CD8-positive, alpha-beta memory T cell (primary cell): ENCODE data around the gene SPATA9. TPM values are rescaled to one million over a fixed set of nuclear protein-coding genes. Genes with fewer than 3 reads are reported as not detected.
"Not testable (repeated sequence)": the region's sequence is repeated elsewhere in the genome, so short reads cannot be mapped to it uniquely, and the experiment has no call there.

ENCODE experiments used
- CTCF ChIA-PET: fragments of 350-600 bp; sonication (Branson Sonifier 250); formaldehyde crosslinking; loops from one replicate; lab custom pipeline; 2021; ENCODE audit warnings: antibody characterized with exemption; lab: Charles Lee
- POLR2A ChIA-PET: fragments of 350-600 bp; sonication (Branson Sonifier 250); formaldehyde crosslinking; loops from one replicate; lab custom pipeline; 2021; ENCODE audit warnings: antibody characterized with exemption; lab: Charles Lee
- DNase-seq, 5 donors: peaks; one replicate each; pipeline versions ENCODE4 v3.0.0 to v3.0.0-alpha.2; 2020 to 2022; ENCODE audit warnings: mixed read lengths in 1 of 5
- H3K27ac ChIP-seq: one replicate; pipeline ENCODE4 v1.7.0; 2013; ENCODE audit warnings: low read depth, mild to moderate bottlenecking, low read length, moderate library complexity
- H3K27me3 ChIP-seq: 2 replicates; pipeline ENCODE4 v1.7.0; 2013; ENCODE audit warnings: low read length, mild to moderate bottlenecking; ENCODE audit not compliant: insufficient read depth, poor library complexity, severe bottlenecking
- H3K36me3 ChIP-seq: 2 replicates; pipeline ENCODE4 v1.7.0; 2013; ENCODE audit warnings: mild to moderate bottlenecking, low read length, moderate library complexity; ENCODE audit not compliant: insufficient read depth
- H3K4me1 ChIP-seq: 2 replicates; pipeline ENCODE4 v1.7.0; 2013; ENCODE audit warnings: mild to moderate bottlenecking, low read length, moderate library complexity; ENCODE audit not compliant: insufficient read depth
- H3K4me3 ChIP-seq: 2 replicates; pipeline ENCODE4 v1.7.0; 2013; ENCODE audit warnings: mild to moderate bottlenecking, low read length
- H3K9me3 ChIP-seq: 2 replicates; pipeline ENCODE4 v1.7.0; 2013; ENCODE audit warnings: mild to moderate bottlenecking, low read length
- H3K27ac Mint-ChIP-seq, 8 donors: one replicate each; pipeline ENCODE4 v1.8.0; 2020 to 2021; ENCODE audit warnings: mixed read lengths in 8 of 8, mild to moderate bottlenecking in 6 of 8, inconsistent platforms in 3 of 8, moderate library complexity in 3 of 8
- H3K27me3 Mint-ChIP-seq, 2 donors: one replicate each; pipeline ENCODE4 v1.8.0; 2020 to 2021; ENCODE audit warnings: mixed read lengths in 2 of 2, mild to moderate bottlenecking in 1 of 2, moderate library complexity in 1 of 2
- H3K36me3 Mint-ChIP-seq, 3 donors: one replicate each; pipeline ENCODE4 v1.8.0; 2020 to 2021; ENCODE audit warnings: mixed read lengths in 3 of 3, inconsistent platforms in 1 of 3, mild to moderate bottlenecking in 1 of 3
- H3K4me1 Mint-ChIP-seq, 3 donors: one replicate each; pipeline ENCODE4 v1.8.0; 2020 to 2021; ENCODE audit warnings: mixed read lengths in 3 of 3, inconsistent platforms in 1 of 3, mild to moderate bottlenecking in 1 of 3
- H3K4me3 Mint-ChIP-seq, 7 donors: one replicate each; pipeline ENCODE4 v1.8.0; 2020 to 2021; ENCODE audit warnings: mixed read lengths in 7 of 7, mild to moderate bottlenecking in 6 of 7, moderate library complexity in 4 of 7, inconsistent platforms in 2 of 7
- H3K9me3 Mint-ChIP-seq, 5 donors: one replicate each; pipeline ENCODE4 v1.8.0; 2020 to 2022; ENCODE audit warnings: mixed read lengths in 5 of 5, mild to moderate bottlenecking in 3 of 5, moderate library complexity in 2 of 5, inconsistent platforms in 1 of 5
- polyA plus RNA-seq: library from polyadenylated mRNA; unstranded; fragments of 300-500 nt; fragmentation: Illumina TruSeq; gene quantifications from one replicate; pipeline ENCODE4 v1.2.3, GENCODE V29; 2021
- total RNA-seq, 2 experiments: library from RNA; stranded (reverse); gene quantifications; one replicate each; pipeline ENCODE4 v1.2.3, GENCODE V29; 2021

The SPATA9 gene
- total and polyA plus RNA-seq, 3 experiments from 2014 or later: not detected

- Mint-ChIP-seq H3K36me3 (peaks cover 0 to 5% (median 0%) of the 10 kb centered on the region in 3 donors), H3K4me3 (peak overlapping the region in 4 of 7 donors; percentile 4 to 18 (median 5)), H3K4me1 (peaks cover 20 to 33% (median 32%) of the 10 kb centered on the region in 3 donors), H3K9me3 (no peaks in the 10 kb centered on the region), H3K27ac (peak overlapping the region; percentile 10 to 86 (median 70)), H3K27me3 (peaks cover 0 to 2% of the 10 kb centered on the region in 2 donors)
- DNase-seq: peak in 4 of 5 donors; percentile 21 to 56 (median 36)
- Histone ChIP-seq H3K4me1 (peaks cover 21% of the 10 kb centered on the region), H3K9me3 (no peaks in the 10 kb centered on the region), H3K27ac (no peak overlapping the region), H3K27me3 (no peaks in the 10 kb centered on the region), H3K4me3 (no peak overlapping the region), H3K36me3 (no peaks in the 10 kb centered on the region)
- ChIA-PET POLR2A (interaction anchor here (0.7 kb wide), 1 partner anchor 106 kb away, joined by 3 read pairs; no protein-coding TSS in a partner anchor), CTCF (interaction anchor here (0.7 to 4.8 kb wide), 11 partner anchors 9 to 692 kb away, joined by 3 to 18 read pairs (median 5); no protein-coding TSS in a partner anchor)
Measured at GRCh38 chr5:95644351-95645042, 38.3 kb downstream of the SPATA9 start.

- DNase-seq: no peak
- Histone ChIP-seq H3K4me1 (peaks cover 15% of the 10 kb centered on the region), H3K4me3 (no peak overlapping the region), H3K9me3 (no peaks in the 10 kb centered on the region), H3K36me3 (no peaks in the 10 kb centered on the region), H3K27ac (no peak overlapping the region), H3K27me3 (no peaks in the 10 kb centered on the region)
- peak overlapping the region in 3 of 8 donors; percentile 43 to 75 (median 65) for H3K27ac Mint-ChIP-seq
- H3K27me3 Mint-ChIP-seq: peaks cover 3 to 14% of the 10 kb centered on the region in 2 donors
- ChIA-PET POLR2A (no interaction called here), CTCF (interaction anchor here (1.5 to 4.8 kb wide), 5 partner anchors 12 to 209 kb away, joined by 3 to 18 read pairs (median 5); no protein-coding TSS in a partner anchor)
- H3K36me3 Mint-ChIP-seq: peaks cover 0 to 5% (median 0%) of the 10 kb centered on the region in 3 donors
- H3K4me1 Mint-ChIP-seq: peaks cover 19 to 32% (median 31%) of the 10 kb centered on the region in 3 donors
- H3K4me3 Mint-ChIP-seq: no peak overlapping the region
- no peaks in the 10 kb centered on the region for H3K9me3 Mint-ChIP-seq
Measured at GRCh38 chr5:95643152-95643551, 39.6 kb downstream of the SPATA9 start.

GRCh38 chr5:95641741-95642220 lies 41.0 kb downstream of the SPATA9 start:
- H3K36me3 Mint-ChIP-seq: peaks cover 0 to under 1% (median 0%) of the 10 kb centered on the region in 3 donors
- H3K4me3 Mint-ChIP-seq: no peak overlapping the region
- ChIA-PET CTCF (interaction anchor here (0.8 to 4.8 kb wide), 5 partner anchors 10 to 208 kb away, joined by 3 to 18 read pairs (median 5); no protein-coding TSS in a partner anchor), POLR2A (no interaction called here)
- H3K9me3 Mint-ChIP-seq: no peaks in the 10 kb centered on the region
- Histone ChIP-seq H3K27ac (no peak overlapping the region), H3K36me3 (no peaks in the 10 kb centered on the region), H3K9me3 (no peaks in the 10 kb centered on the region), H3K4me3 (no peak overlapping the region), H3K27me3 (no peaks in the 10 kb centered on the region), H3K4me1 (peaks cover 5% of the 10 kb centered on the region)
- peaks cover 12 to 21% (median 21%) of the 10 kb centered on the region in 3 donors for H3K4me1 Mint-ChIP-seq
- no peak for DNase-seq
- peak overlapping the region in 1 of 8 donors; percentile 31 for H3K27ac Mint-ChIP-seq
- H3K27me3 Mint-ChIP-seq: peaks cover 3 to 18% of the 10 kb centered on the region in 2 donors

GRCh38 chr5:95638632-95639031 lies 44.2 kb downstream of the SPATA9 start:
- H3K36me3 ChIP-seq: no peaks in the 10 kb centered on the region
- Mint-ChIP-seq H3K36me3 (no peaks in the 10 kb centered on the region), H3K27me3 (peaks cover 5 to 25% of the 10 kb centered on the region in 2 donors), H3K27ac (no peak overlapping the region), H3K4me1 (peaks cover 0 to 2% (median 1%) of the 10 kb centered on the region in 3 donors), H3K9me3 (no peaks in the 10 kb centered on the region), H3K4me3 (no peak overlapping the region)
- no peak overlapping the region for H3K4me3 ChIP-seq
- CTCF ChIA-PET: no interaction called here
- no peaks in the 10 kb centered on the region for H3K9me3 ChIP-seq
- H3K27ac ChIP-seq: no peak overlapping the region
- H3K4me1 ChIP-seq: no peaks in the 10 kb centered on the region
- no peak for DNase-seq
- no peaks in the 10 kb centered on the region for H3K27me3 ChIP-seq
- POLR2A ChIA-PET: no interaction called here

GRCh38 chr5:95634081-95634480 lies 48.7 kb downstream of the SPATA9 start:
- Mint-ChIP-seq H3K36me3 (no peaks in the 10 kb centered on the region), H3K27me3 (peaks cover 5 to 19% of the 10 kb centered on the region in 2 donors), H3K27ac (no peak overlapping the region), H3K4me1 (peaks cover 13 to 18% (median 13%) of the 10 kb centered on the region in 3 donors), H3K9me3 (peaks cover 0 to 4% (median 0%) of the 10 kb centered on the region in 5 donors), H3K4me3 (no peak overlapping the region)
- POLR2A ChIA-PET: interaction anchor here (0.7 kb wide), 1 partner anchor 216 kb away, joined by 3 read pairs; no protein-coding TSS in a partner anchor
- no peak for DNase-seq
- CTCF ChIA-PET: interaction anchor here (0.9 kb wide), 1 partner anchor 203 kb away, joined by 3 read pairs; no protein-coding TSS in a partner anchor
- no peaks in the 10 kb centered on the region for H3K36me3 ChIP-seq
- H3K27ac ChIP-seq: no peak overlapping the region
- no peaks in the 10 kb centered on the region for H3K9me3 ChIP-seq
- H3K27me3 ChIP-seq: no peaks in the 10 kb centered on the region
- H3K4me1 ChIP-seq: peaks cover 15% of the 10 kb centered on the region
- H3K4me3 ChIP-seq: no peak overlapping the region

GRCh38 chr5:95633671-95634070 lies 49.1 kb downstream of the SPATA9 start:
- Histone ChIP-seq H3K9me3 (no peaks in the 10 kb centered on the region), H3K27ac (no peak overlapping the region), H3K27me3 (no peaks in the 10 kb centered on the region), H3K36me3 (no peaks in the 10 kb centered on the region), H3K4me3 (no peak overlapping the region), H3K4me1 (peaks cover 15% of the 10 kb centered on the region)
- Mint-ChIP-seq H3K4me3 (no peak overlapping the region), H3K27ac (peak overlapping the region in 1 of 8 donors; percentile 58), H3K36me3 (no peaks in the 10 kb centered on the region), H3K9me3 (peaks cover 0 to 4% (median 0%) of the 10 kb centered on the region in 5 donors), H3K4me1 (peaks cover 13 to 18% (median 13%) of the 10 kb centered on the region in 3 donors), H3K27me3 (peaks cover 5 to 16% of the 10 kb centered on the region in 2 donors)
- DNase-seq: no peak
- ChIA-PET POLR2A (no interaction called here), CTCF (interaction anchor here (0.9 kb wide), 1 partner anchor 203 kb away, joined by 3 read pairs; no protein-coding TSS in a partner anchor)

- H3K4me3 ChIP-seq, H3K9me3 ChIP-seq, H3K27me3 ChIP-seq, H3K36me3 Mint-ChIP-seq, POLR2A ChIA-PET, H3K4me3 Mint-ChIP-seq, H3K9me3 Mint-ChIP-seq, DNase-seq, H3K36me3 ChIP-seq, H3K27ac ChIP-seq: not testable (repeated sequence)
- H3K27ac Mint-ChIP-seq: peak overlapping the region in 2 of 8 donors; percentile 32 to 42
- CTCF ChIA-PET: interaction anchor here (2.0 to 2.4 kb wide), 2 partner anchors 12 to 78 kb away, joined by 5 to 7 read pairs; partner anchors contain the start of genes ARSK and SKIC3
- H3K4me1 Mint-ChIP-seq: peaks cover 13 to 18% (median 13%) of the 10 kb centered on the region in 3 donors
- peaks cover 15% of the 10 kb centered on the region for H3K4me1 ChIP-seq
- H3K27me3 Mint-ChIP-seq: peaks cover 2 to 12% of the 10 kb centered on the region in 2 donors
Measured at GRCh38 chr5:95632942-95633341, 49.8 kb downstream of the SPATA9 start.
